Fibroblast of skin of back (primary cell): Measurements from ENCODE around the gene OR3A1. TPM values are rescaled to one million over a fixed set of nuclear protein-coding genes. Genes with fewer than 3 reads are reported as not detected.
"Not testable (repeated sequence)": the region's sequence is repeated elsewhere in the genome, so short reads cannot be mapped to it uniquely, and the experiment has no call there.

Source experiments
- DNase-seq: peaks from one replicate; pipeline ENCODE4 v3.0.0-alpha.2; 2013
- polyA plus RNA-seq, 2 experiments: library from polyadenylated mRNA; unstranded; fragments of 120-200 nt; gene quantifications; one replicate each; pipeline ENCODE4 v1.2.1, GENCODE V29; 2013; ENCODE audit not compliant: insufficient read length in 2 of 2

OR3A1 gene
- polyA plus RNA-seq (2013, experiment 1 of 2; ENCODE audit: insufficient read length): not detected
- not detected for polyA plus RNA-seq (2013, experiment 2 of 2; ENCODE audit: insufficient read length)

DNA sequence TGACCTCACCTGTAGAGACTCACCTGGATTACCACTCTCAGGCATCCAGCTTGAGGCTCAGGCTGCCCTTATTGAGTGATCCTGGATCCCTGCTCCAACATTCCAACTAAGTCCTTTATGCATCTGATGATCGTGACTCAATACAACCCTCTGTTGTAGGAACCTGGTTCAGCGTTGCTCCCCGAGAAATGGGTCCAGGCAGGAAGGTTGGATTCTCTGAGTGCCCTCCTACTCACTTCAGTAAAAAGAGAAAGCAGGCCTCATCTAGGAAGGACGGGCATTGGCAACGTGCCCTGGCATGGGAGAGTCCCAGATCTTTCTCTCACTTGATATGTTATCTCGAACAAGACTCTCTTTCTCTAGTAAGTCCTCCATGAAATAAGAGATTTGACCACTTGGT, at the start of gene OR3A1:
TSS of gene OR3A1 (minus strand) at position 101 of the 400 bp plus-strand sequence. CDS start 5,778 bp downstream, outside the sequence.
- DNase-seq: no peak

DNA sequence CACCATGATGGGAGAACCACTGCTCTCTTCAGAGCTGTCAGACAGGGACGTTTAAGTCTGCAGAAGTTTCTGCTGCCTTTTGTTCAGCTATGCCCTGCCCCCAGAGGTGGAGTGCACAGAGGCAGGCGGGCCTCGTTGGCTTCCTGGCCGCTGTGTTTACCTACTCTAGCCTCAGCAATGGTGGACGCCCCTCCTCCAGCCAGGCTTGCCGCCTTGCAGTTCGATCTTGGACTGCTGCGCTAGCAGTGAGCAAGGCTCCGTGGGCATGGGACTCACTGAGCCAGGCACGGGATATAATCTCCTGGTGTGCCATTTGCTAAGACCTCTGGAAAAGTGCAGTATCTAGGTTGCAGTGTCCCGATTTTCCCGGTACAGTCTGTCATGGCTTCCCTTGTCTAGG, 44.6 kb upstream of the OR3A1 start:
- not testable (repeated sequence) for DNase-seq

DNA sequence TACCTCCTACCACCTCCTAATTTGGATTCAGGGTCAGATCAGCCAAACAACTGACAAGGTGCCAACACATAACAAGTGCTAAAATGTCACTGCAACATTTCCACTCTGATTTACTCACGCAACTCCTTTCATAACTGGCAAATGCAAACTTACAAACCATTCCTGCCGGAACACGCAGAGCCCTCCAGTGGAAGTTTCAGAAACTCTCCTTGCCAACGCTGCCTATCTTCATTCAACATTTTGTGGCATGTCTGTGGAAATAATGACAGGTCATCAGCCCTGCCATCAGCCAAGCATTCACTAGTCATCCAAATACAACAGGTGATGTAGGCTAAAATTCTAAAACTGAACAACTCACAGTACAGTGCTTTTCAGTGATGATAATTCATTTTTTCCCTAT, 37.7 kb upstream of the OR3A1 start:
- DNase-seq: no peak

GRCh38 chr17:3318336-3318735, 20.2 kb upstream of the OR3A1 start:
- DNase-seq: no peak

DNA sequence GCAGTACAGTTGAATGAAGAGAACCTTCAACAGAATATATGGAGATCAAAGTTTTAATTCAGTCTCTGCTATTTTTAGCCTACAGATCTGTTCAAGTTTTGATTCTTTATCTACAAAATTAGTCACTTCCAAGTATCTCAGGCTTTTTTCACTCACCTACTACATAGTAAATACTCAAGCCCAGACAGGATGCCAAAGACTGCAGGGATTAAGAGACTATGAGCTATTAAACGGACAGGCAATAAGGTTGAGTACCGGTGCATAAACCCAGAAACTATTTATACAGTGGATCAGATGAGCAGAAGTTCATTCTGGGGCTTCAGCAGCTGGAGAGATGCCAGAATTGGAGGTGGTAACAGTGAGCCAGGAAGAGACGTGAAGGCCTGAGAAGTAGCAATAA, 18.7 kb upstream of the OR3A1 start:
- no peak for DNase-seq

- no peak for DNase-seq
These were observed 10.4 kb upstream of the OR3A1 start for GRCh38 chr17:3308603-3309002.

GRCh38 chr17:3295632-3296031, 2.5 kb downstream of the OR3A1 start:
- no peak for DNase-seq

GRCh38 chr17:3293548-3293947, 4.6 kb downstream of the OR3A1 start:
- not testable (repeated sequence) for DNase-seq

DNA sequence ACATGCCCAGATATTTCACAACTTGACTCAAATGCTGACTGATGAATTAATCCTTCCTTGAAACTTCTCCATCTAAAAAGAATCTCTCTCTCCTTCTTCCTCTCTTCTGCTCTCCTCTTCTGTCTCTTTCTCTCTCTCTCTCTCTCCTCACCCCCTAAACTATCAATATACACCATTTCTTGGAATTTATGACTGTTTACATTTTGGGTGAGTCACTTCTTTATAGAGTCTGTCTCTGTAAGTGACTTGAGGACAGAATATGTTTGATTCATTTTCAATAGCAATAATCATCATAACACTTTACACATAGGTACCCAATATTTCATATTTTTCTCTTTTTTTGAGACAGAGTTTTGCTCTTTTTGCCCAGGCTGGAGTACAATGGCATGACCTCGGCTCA, 15.3 kb downstream of the OR3A1 start:
- no peak for DNase-seq

DNA sequence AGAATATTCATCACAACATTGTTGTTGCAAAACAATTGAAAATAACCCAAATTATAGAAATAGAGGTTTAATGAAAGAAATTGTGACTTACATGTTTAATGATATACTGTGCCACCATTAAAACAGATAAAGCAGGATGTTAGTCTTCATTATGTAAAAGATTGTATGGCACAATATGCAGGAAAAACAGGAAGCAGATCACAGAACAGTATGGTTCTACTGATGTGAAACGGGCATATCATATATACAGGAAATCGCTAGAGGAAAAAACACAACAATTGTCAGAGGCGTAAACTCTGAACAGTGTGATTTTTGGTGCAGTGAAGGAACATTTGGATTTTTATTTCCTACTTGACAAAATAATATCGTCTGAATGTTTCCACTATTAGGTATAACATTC, 22.0 kb downstream of the OR3A1 start:
- no peak for DNase-seq

DNA sequence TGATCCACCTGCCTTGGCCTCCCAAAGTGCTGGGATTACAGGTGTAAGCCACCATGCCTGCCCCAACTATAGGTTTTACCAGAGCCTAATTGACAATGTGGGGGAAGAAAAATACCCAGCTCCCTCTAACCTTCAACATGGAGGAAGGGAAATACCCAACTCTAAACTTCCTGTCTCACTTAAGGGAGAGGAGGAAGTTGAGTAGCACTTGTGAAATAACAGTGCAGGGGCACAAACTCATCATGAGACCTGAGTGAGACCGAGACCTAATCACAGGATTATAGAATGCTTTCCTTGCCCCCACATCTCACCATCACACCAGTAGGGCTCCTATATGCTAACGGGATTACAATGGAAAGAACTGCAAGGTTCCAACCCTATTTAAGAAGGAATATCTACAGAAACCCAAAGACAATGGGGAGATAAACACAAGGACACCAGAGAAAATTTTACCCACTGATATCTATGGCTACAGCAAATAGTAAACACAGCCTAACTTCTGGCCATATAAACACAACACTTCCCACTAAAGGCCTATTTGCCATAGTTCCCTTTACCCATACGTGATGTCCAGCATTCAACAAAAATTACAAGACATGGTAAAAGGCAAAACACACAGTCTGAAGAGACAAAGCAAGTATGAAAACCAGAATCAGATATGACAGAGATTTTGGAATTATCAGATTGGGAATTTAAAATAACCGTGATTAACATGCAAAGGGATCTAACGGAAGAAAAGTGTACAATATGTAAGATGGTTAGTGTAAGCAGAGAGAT, 26.9 kb downstream of the OR3A1 start:
- no peak for DNase-seq

DNA sequence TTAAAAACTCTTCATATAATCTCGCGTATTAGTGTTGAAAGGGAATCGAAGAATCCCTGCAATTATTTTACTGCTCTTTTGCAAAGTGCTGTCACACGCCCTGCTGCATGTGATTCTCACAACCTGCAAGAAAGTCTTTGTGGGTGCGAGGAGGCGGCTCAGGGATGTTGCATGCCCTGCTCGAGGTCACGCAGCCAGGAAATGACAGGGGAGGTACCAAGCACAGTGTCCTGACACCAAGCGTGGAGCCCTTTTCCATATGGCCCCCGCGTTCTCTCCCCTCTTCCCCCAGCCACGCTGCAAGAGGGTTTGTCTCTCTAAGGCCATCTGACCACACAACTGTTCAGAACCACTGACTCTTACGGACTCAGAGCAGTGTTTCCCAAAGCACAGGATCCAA, 37.6 kb downstream of the OR3A1 start:
- no peak for DNase-seq

DNA sequence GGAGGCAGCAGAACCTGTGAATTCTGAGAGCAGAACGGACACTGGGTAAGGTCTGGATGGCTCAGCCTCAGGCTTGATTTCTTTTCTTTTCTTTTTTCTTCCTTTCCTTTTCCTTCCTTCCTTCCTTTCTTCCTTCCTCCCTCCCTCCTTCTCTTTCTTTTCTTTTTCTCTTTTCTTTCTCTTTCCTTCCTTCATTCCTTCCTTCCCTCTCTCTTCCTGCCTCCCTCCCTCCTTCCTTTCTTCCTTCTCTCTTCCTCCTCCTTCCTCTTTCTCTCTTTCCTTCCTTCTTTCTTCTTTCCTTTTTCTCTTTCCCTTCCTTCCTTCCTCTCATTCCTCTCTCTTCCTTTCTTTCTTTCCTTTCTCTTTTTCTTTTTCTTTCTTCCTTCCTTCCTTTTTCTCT, 38.0 kb downstream of the OR3A1 start:
- no peak for DNase-seq

- no peak for DNase-seq
These were observed 41.6 kb downstream of the OR3A1 start for GRCh38 chr17:3256575-3256974.

- not testable (repeated sequence) for DNase-seq
These were observed 49.1 kb downstream of the OR3A1 start for GRCh38 chr17:3249013-3249412.

GRCh38 chr17:3244841-3245240, 53.3 kb downstream of the OR3A1 start:
- DNase-seq: not testable (repeated sequence)

- not testable (repeated sequence) for DNase-seq
These were observed 57.1 kb downstream of the OR3A1 start for GRCh38 chr17:3241044-3241443.
